ENCODE results near the gene MGA.

Gene MGA

DNA sequence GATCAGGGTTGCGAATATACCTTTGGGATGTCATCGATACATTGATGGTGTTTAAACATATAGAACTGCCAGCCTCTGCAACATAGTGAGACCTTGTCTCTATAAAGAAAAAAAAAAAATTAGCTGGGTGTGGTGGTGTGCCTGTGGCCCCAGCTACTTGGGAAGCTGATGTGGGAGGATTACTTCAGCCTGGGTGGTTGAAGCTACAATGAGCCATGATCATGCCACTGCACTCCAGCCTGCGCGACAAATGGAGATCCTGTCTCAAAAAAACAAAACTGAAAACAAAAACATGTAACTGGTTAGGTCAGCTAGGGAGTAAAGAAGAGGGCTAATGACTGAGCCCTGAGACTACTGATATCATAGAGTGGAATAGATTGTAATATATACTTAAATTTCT is 30.7 kb upstream of the MGA start:
- H3K56ac ChIP-seq (ENCODE audit: low read length) = no peak overlapping the region
- H4K5ac ChIP-seq (ENCODE audit: low read length) = no peak overlapping the region
- H2BK120ac ChIP-seq (ENCODE audit: low read depth, low read length) = no peak overlapping the region
- no peak overlapping the region for H2AK5ac ChIP-seq (ENCODE audit: low read length)
- H3K9ac ChIP-seq (ENCODE audit: low read length) = no peak overlapping the region
- H2BK5ac ChIP-seq (ENCODE audit: low read length) = no peak overlapping the region
- no CpG with 5 or more reads among the region's 4 CpGs for WGBS (ENCODE audit: extremely low coverage, insufficient coverage, low lambda C conversion rate)
- no peak overlapping the region for H4K8ac ChIP-seq (ENCODE audit: low read depth, low read length)
- H2BK15ac ChIP-seq (replicated peaks; ENCODE audit: low read depth) = no peak overlapping the region
- H3K23ac ChIP-seq (ENCODE audit: low read length) = no peak overlapping the region
- H3K36me3 ChIP-seq (ENCODE audit: control insufficient read depth, insufficient read depth, low read length) = no peaks in the 10 kb centered on the region
- no peak overlapping the region for H3K18ac ChIP-seq (ENCODE audit: low read length)
- no peak overlapping the region for H3K27ac ChIP-seq (ENCODE audit: low read depth, low read length)
- H3K79me1 ChIP-seq (ENCODE audit: low read length) = no peaks in the 10 kb centered on the region
- no peak for DNase-seq
- H3K79me2 ChIP-seq (ENCODE audit: control insufficient read depth, insufficient read depth, low read length) = no peaks in the 10 kb centered on the region
- H3K27me3 ChIP-seq (ENCODE audit: insufficient read depth, low read length, poor library complexity) = no peaks in the 10 kb centered on the region
- no peak overlapping the region for H3K4ac ChIP-seq (ENCODE audit: low read depth, low read length)
- H3K4me3 ChIP-seq (ENCODE audit: low read length) = no peak overlapping the region
- peaks cover 11% of the 10 kb centered on the region for H3K4me1 ChIP-seq (ENCODE audit: control insufficient read depth, low read depth, low read length)
- no peak overlapping the region for H3K4me2 ChIP-seq (ENCODE audit: low read length)

DNA sequence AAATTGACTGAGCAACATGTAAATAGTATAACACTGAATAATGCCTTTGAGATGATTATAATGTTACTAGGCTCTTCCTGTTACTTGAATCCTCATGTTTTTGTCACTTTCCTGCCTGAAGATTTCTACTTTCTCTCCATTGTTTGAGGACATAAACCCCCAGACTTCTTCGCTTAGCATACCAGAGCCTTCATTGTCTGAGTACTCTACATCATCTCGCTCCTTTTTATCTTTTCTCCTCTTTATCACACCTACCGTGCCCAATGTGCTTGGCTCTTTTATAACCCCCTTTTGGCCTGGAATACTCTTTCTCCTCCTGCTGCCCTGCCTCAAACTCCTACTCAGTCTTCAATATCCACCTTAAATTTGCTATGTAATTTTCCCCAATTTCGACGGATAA is 30.3 kb upstream of the MGA start:
- no CpG with 5 or more reads among the region's 5 CpGs for WGBS (ENCODE audit: extremely low coverage, insufficient coverage, low lambda C conversion rate)
- no peak overlapping the region for H3K4me3 ChIP-seq (ENCODE audit: low read length)

DNA sequence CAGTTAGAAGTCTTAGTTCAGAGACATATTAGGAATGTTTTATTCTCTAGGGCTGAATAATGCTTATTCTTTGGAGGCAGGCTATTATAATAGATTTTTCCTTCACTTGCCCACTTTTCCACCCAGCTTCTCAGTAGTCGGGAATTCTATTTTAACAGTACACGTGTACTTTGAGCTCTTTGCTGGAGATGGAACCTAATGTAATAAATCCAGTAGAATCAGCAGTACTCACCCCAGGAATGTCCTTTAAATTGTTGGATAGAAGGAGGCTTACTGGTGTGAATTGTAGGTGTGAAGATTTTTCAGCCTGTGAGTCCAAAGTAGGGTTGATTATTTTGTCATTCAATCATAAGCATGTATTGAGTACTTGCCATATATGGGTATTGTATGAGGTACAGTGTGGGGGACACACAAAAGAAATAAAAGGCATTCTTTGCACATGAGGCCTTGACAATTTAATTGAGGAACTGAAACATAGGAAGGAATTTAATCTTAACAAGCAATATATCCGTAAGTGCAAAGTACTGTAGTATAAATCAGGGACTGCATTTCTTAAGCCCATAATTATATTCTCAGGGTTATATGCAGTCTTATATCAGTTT is 29.5 kb upstream of the MGA start:
- H3K4me3 ChIP-seq (ENCODE audit: low read length) = no peak overlapping the region
- no peak overlapping the region for H2AK5ac ChIP-seq (ENCODE audit: low read length)
- no peak overlapping the region for H4K8ac ChIP-seq (ENCODE audit: low read depth, low read length)
- peaks cover 12% of the 10 kb centered on the region for H3K4me1 ChIP-seq (ENCODE audit: control insufficient read depth, low read depth, low read length)
- H3K56ac ChIP-seq (ENCODE audit: low read length) = no peak overlapping the region
- H3K79me1 ChIP-seq (ENCODE audit: low read length) = no peaks in the 10 kb centered on the region
- no peak overlapping the region for H3K9ac ChIP-seq (ENCODE audit: low read length)
- WGBS (ENCODE audit: extremely low coverage, insufficient coverage, low lambda C conversion rate) = no CpG with 5 or more reads among the region's 3 CpGs
- H3K23ac ChIP-seq (ENCODE audit: low read length) = no peak overlapping the region
- no peaks in the 10 kb centered on the region for H3K27me3 ChIP-seq (ENCODE audit: insufficient read depth, low read length, poor library complexity)
- no peak overlapping the region for H3K4me2 ChIP-seq (ENCODE audit: low read length)
- no peak overlapping the region for H3K18ac ChIP-seq (ENCODE audit: low read length)
- H2BK120ac ChIP-seq (ENCODE audit: low read depth, low read length) = no peak overlapping the region
- no peak for DNase-seq
- no peak overlapping the region for H4K5ac ChIP-seq (ENCODE audit: low read length)
- H2BK5ac ChIP-seq (ENCODE audit: low read length) = no peak overlapping the region
- H3K79me2 ChIP-seq (ENCODE audit: control insufficient read depth, insufficient read depth, low read length) = no peaks in the 10 kb centered on the region
- H3K27ac ChIP-seq (ENCODE audit: low read depth, low read length) = no peak overlapping the region
- H3K36me3 ChIP-seq (ENCODE audit: control insufficient read depth, insufficient read depth, low read length) = no peaks in the 10 kb centered on the region
- H3K4ac ChIP-seq (ENCODE audit: low read depth, low read length) = no peak overlapping the region
- no peak overlapping the region for H2BK15ac ChIP-seq (replicated peaks; ENCODE audit: low read depth)

More for the DNA sequence above, 30.3 kb upstream of the MGA start:
- H3K18ac ChIP-seq (ENCODE audit: low read length) = no peak overlapping the region
- no peaks in the 10 kb centered on the region for H3K79me2 ChIP-seq (ENCODE audit: control insufficient read depth, insufficient read depth, low read length)
- no peak overlapping the region for H4K8ac ChIP-seq (ENCODE audit: low read depth, low read length)
- no peak overlapping the region for H3K23ac ChIP-seq (ENCODE audit: low read length)
- peak; percentile 69 for DNase-seq
- no peaks in the 10 kb centered on the region for H3K27me3 ChIP-seq (ENCODE audit: insufficient read depth, low read length, poor library complexity)
- no peak overlapping the region for H4K5ac ChIP-seq (ENCODE audit: low read length)
- no peak overlapping the region for H2BK120ac ChIP-seq (ENCODE audit: low read depth, low read length)
- H3K9ac ChIP-seq (ENCODE audit: low read length) = no peak overlapping the region
- H2BK5ac ChIP-seq (ENCODE audit: low read length) = no peak overlapping the region
- no peak overlapping the region for H3K27ac ChIP-seq (ENCODE audit: low read depth, low read length)
- no peak overlapping the region for H3K4ac ChIP-seq (ENCODE audit: low read depth, low read length)
- H3K4me1 ChIP-seq (ENCODE audit: control insufficient read depth, low read depth, low read length) = peaks cover 12% of the 10 kb centered on the region
- H3K36me3 ChIP-seq (ENCODE audit: control insufficient read depth, insufficient read depth, low read length) = no peaks in the 10 kb centered on the region
- H2BK15ac ChIP-seq (replicated peaks; ENCODE audit: low read depth) = no peak overlapping the region
- H3K79me1 ChIP-seq (ENCODE audit: low read length) = no peaks in the 10 kb centered on the region
- H2AK5ac ChIP-seq (ENCODE audit: low read length) = no peak overlapping the region
- H3K4me2 ChIP-seq (ENCODE audit: low read length) = no peak overlapping the region
- H3K56ac ChIP-seq (ENCODE audit: low read length) = no peak overlapping the region

DNA sequence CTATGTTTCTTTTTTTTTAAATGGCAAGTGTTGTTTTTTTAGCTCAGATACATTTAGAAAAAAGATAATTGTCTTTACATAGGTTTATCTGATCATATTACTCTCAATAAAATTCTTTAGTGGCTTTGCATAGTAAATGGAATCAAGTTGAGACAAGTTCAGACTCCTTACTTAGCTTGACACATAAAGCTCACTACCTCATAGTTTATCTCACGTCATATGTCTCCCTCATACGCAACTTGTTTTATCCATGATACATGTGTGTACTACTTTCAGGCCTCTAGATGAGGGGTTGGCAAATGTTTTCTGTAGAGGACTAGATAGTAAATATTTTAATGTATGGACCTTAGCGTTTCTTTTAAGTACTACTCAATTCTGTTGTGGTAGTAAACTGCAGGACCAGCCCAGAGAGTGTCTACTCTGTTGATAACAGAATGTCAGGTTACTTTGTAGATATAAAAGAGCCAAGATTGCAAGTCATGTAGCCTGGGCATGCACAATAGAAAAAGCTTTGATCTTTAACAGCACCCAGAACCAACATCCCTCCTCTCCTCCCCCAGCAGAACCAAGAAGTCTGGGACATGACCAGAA is 28.2 kb upstream of the MGA start:
- Histone ChIP-seq H3K4ac (ENCODE audit: low read depth, low read length) (no peak overlapping the region), H3K79me2 (ENCODE audit: control insufficient read depth, insufficient read depth, low read length) (no peaks in the 10 kb centered on the region), H2BK15ac (replicated peaks; ENCODE audit: low read depth) (no peak overlapping the region), H2AK5ac (ENCODE audit: low read length) (no peak overlapping the region), H2BK5ac (ENCODE audit: low read length) (no peak overlapping the region), H3K9ac (ENCODE audit: low read length) (no peak overlapping the region), H3K4me3 (ENCODE audit: low read length) (no peak overlapping the region), H3K79me1 (ENCODE audit: low read length) (no peaks in the 10 kb centered on the region), H3K4me1 (ENCODE audit: control insufficient read depth, low read depth, low read length) (peaks cover 12% of the 10 kb centered on the region), H2BK120ac (ENCODE audit: low read depth, low read length) (no peak overlapping the region), H3K56ac (ENCODE audit: low read length) (no peak overlapping the region), H3K27me3 (ENCODE audit: insufficient read depth, low read length, poor library complexity) (no peaks in the 10 kb centered on the region), H3K4me2 (ENCODE audit: low read length) (no peak overlapping the region), H3K36me3 (ENCODE audit: control insufficient read depth, insufficient read depth, low read length) (no peaks in the 10 kb centered on the region), H3K18ac (ENCODE audit: low read length) (no peak overlapping the region), H4K8ac (ENCODE audit: low read depth, low read length) (no peak overlapping the region), H3K23ac (ENCODE audit: low read length) (no peak overlapping the region), H3K27ac (ENCODE audit: low read depth, low read length) (no peak overlapping the region), H4K5ac (ENCODE audit: low read length) (no peak overlapping the region)
- WGBS (ENCODE audit: extremely low coverage, insufficient coverage, low lambda C conversion rate) = no CpG with 5 or more reads among the region's 3 CpGs
- DNase-seq = no peak

DNA sequence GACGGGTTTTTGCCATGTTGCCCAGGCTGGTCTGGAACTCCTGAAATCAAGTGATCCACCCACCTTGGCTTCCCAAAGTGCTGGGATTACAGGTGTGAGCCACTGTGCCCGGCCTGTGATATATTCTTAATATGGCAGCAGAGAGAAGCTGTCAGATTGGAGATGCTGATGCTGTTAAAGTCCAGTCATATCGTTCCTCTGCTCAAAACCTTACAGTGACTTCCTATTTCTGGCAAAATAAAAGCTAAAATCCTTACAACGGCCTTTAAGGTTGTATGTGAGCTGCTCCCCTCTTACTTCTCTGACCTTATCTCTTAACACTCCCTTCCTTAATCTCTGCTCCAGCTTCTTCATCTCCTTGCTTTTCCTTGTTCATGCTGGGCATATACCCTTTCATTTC is 26.6 kb upstream of the MGA start:
- no peaks in the 10 kb centered on the region for H3K27me3 ChIP-seq (ENCODE audit: insufficient read depth, low read length, poor library complexity)
- H4K8ac ChIP-seq (ENCODE audit: low read depth, low read length) = no peak overlapping the region
- no peak overlapping the region for H3K4ac ChIP-seq (ENCODE audit: low read depth, low read length)
- no peak overlapping the region for H2BK120ac ChIP-seq (ENCODE audit: low read depth, low read length)
- no peak overlapping the region for H3K4me2 ChIP-seq (ENCODE audit: low read length)
- no peak overlapping the region for H3K56ac ChIP-seq (ENCODE audit: low read length)
- H3K27ac ChIP-seq (ENCODE audit: low read depth, low read length) = no peak overlapping the region
- H3K79me2 ChIP-seq (ENCODE audit: control insufficient read depth, insufficient read depth, low read length) = no peaks in the 10 kb centered on the region
- no peak overlapping the region for H3K9ac ChIP-seq (ENCODE audit: low read length)
- H4K5ac ChIP-seq (ENCODE audit: low read length) = no peak overlapping the region
- H3K4me1 ChIP-seq (ENCODE audit: control insufficient read depth, low read depth, low read length) = peaks cover 12% of the 10 kb centered on the region
- no peak overlapping the region for H2BK15ac ChIP-seq (replicated peaks; ENCODE audit: low read depth)
- H3K36me3 ChIP-seq (ENCODE audit: control insufficient read depth, insufficient read depth, low read length) = no peaks in the 10 kb centered on the region
- DNase-seq = no peak
- no peak overlapping the region for H3K23ac ChIP-seq (ENCODE audit: low read length)
- no peak overlapping the region for H2AK5ac ChIP-seq (ENCODE audit: low read length)
- WGBS (ENCODE audit: extremely low coverage, insufficient coverage, low lambda C conversion rate) = no CpG with 5 or more reads among the region's 4 CpGs
- H2BK5ac ChIP-seq (ENCODE audit: low read length) = no peak overlapping the region
- no peaks in the 10 kb centered on the region for H3K79me1 ChIP-seq (ENCODE audit: low read length)
- H3K18ac ChIP-seq (ENCODE audit: low read length) = no peak overlapping the region
- H3K4me3 ChIP-seq (ENCODE audit: low read length) = no peak overlapping the region
